Neural cell (in vitro differentiated cells): ENCODE data around the gene CREBBP.

Experiments used
- TAF1 ChIP-seq: IDR thresholded peaks from 2 replicates; pipeline ENCODE4 v1.6.1; 2012; ENCODE audit warnings: low read depth
- TF ChIP-seq, protein P1 (sequence below): fragments of 450-650 bp; IDR thresholded peaks from 2 replicates; pipeline ENCODE4 v1.5.1; 2014; ENCODE audit warnings: antibody characterized with exemption, mild to moderate bottlenecking, moderate library complexity; ENCODE audit not compliant: poor library complexity, severe bottlenecking

GRCh38 chr16:3812469-3813172 is 67.9 kb downstream of the CREBBP start:
- TF ChIP-seq, protein P1, sequence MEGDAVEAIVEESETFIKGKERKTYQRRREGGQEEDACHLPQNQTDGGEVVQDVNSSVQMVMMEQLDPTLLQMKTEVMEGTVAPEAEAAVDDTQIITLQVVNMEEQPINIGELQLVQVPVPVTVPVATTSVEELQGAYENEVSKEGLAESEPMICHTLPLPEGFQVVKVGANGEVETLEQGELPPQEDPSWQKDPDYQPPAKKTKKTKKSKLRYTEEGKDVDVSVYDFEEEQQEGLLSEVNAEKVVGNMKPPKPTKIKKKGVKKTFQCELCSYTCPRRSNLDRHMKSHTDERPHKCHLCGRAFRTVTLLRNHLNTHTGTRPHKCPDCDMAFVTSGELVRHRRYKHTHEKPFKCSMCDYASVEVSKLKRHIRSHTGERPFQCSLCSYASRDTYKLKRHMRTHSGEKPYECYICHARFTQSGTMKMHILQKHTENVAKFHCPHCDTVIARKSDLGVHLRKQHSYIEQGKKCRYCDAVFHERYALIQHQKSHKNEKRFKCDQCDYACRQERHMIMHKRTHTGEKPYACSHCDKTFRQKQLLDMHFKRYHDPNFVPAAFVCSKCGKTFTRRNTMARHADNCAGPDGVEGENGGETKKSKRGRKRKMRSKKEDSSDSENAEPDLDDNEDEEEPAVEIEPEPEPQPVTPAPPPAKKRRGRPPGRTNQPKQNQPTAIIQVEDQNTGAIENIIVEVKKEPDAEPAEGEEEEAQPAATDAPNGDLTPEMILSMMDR: no peak
- no peak for TF ChIP-seq TAF1
